ENCODE results near the gene ZCCHC4. TPM values are rescaled to one million over a fixed set of nuclear protein-coding genes. Genes with fewer than 3 reads are reported as not detected.

Gene ZCCHC4
- total and polyA plus RNA-seq, 2 of the 4 experiments (the other 2 are of a cell fraction), result 7.9 to 8.1 TPM

DNA sequence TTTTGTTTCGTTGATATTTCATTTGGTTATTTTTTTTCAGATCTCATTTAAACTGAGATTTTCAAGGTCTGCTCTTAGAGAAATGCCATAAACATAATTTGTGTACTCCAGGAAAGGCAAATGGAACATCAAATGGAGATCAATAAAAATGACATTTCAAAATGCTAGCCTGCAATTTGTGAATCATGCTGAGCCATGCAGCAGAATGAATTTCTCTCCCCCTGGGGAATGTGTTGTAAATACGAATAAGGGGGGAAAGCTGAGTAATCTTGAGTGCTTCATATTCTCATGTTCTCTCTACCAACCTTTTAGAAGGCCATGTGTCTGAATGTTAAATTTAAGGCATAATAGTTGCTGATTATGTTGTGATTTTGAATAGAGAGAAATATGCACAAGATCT, 7.8 kb downstream of the ZCCHC4 start:
- Histone ChIP-seq H3K4me1 (ENCODE audit: control insufficient read depth, insufficient read depth, low read length) (peaks cover 5% of the 10 kb centered on the region), H3K18ac (ENCODE audit: low read depth, low read length) (peak overlapping the region; percentile 59; the same call in 1 of the 2 replicates), H4K20me1 (ENCODE audit: insufficient read depth, low read length) (no peaks in the 10 kb centered on the region), H4K8ac (ENCODE audit: low read depth in 2 of 2, low read length in 2 of 2) (no peak overlapping the region; a peak in 2 of 4 replicates), H2AFZ (replicated peaks; ENCODE audit: low read length, poor library complexity) (no peak overlapping the region), H2AK9ac (replicated peaks; ENCODE audit: low read depth, low read length, poor library complexity) (no peak overlapping the region), H2BK5ac (ENCODE audit: low read depth, low read length, poor library complexity, severe bottlenecking) (peak overlapping the region; percentile 80), H3K9ac (ENCODE audit: low read depth, low read length) (no peak overlapping the region), H3K4ac (ENCODE audit: low read depth, low read length) (no peak overlapping the region), H3K56ac (ENCODE audit: extremely low read depth, insufficient read depth, low read length) (0 out of 2 replicates have a peak overlapping the region, but pooled peaks have one; percentile 11), H3K14ac (replicated peaks; ENCODE audit: low read depth, low read length) (no peak overlapping the region), H3K9me3 (ENCODE audit: control insufficient read depth, insufficient read depth, low read length) (no peaks in the 10 kb centered on the region), H3K23ac (ENCODE audit: low read depth, low read length) (no peak overlapping the region), H3K27me3 (ENCODE audit: control insufficient read depth, insufficient read depth, low read length) (no peaks in the 10 kb centered on the region), H3K9me1 (ENCODE audit: insufficient read depth, low read length) (peaks cover 4% of the 10 kb centered on the region), H3K4me2 (ENCODE audit: low read depth, low read length) (peak overlapping the region; percentile 89), H3K4me3 (ENCODE audit: insufficient read depth, low read depth, low read length) (no peak overlapping the region), H2BK120ac (ENCODE audit: low read depth, low read length) (no peak overlapping the region), H2AK5ac (ENCODE audit: low read depth, low read length) (no peak overlapping the region), H4K5ac (ENCODE audit: low read depth, low read length) (peak overlapping the region; percentile 51; the same call in 1 of the 2 replicates), H3K79me1 (ENCODE audit: low read depth in 1 of 2, low read length in 2 of 2) (peaks cover 10% of the 10 kb centered on the region in 2 experiments), H3K36me3 (ENCODE audit: control insufficient read depth, insufficient read depth, low read length) (peaks cover 5% of the 10 kb centered on the region; the same call in 1 of the 2 replicates), H2BK15ac (ENCODE audit: low read depth, low read length) (no peak overlapping the region), H4K91ac (ENCODE audit: insufficient read depth, low read depth, low read length) (no peak overlapping the region), H3K27ac (ENCODE audit: insufficient read depth, low read length) (0 out of 2 replicates have a peak overlapping the region, but pooled peaks have one; percentile 34), H2BK20ac (ENCODE audit: low read depth, low read length) (no peak overlapping the region)
- no CpG with 5 or more reads among the region's 2 CpGs for WGBS, 2 experiments (ENCODE audit: extremely low coverage in 2 of 2, insufficient read length in 1 of 2)
- TF ChIP-seq MAFK (IDR thresholded peaks at IDR 0.05; ENCODE audit: low read depth, low read length) (peak; percentile 19; the same call in 1 of the 2 replicates), CEBPB (IDR thresholded peaks at IDR 0.05; ENCODE audit: low read depth, low read length) (0 out of 2 replicates have a peak, but pooled peaks have one; percentile 1)
- TF ChIP-seq, protein P1, sequence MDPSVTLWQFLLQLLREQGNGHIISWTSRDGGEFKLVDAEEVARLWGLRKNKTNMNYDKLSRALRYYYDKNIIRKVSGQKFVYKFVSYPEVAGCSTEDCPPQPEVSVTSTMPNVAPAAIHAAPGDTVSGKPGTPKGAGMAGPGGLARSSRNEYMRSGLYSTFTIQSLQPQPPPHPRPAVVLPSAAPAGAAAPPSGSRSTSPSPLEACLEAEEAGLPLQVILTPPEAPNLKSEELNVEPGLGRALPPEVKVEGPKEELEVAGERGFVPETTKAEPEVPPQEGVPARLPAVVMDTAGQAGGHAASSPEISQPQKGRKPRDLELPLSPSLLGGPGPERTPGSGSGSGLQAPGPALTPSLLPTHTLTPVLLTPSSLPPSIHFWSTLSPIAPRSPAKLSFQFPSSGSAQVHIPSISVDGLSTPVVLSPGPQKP (IDR thresholded peaks at IDR 0.05; ENCODE audit: borderline replicate concordance, low read depth, low read length), result no peak
- in situ Hi-C loops (cut with MboI; ENCODE audit: low sequenced_read_pairs) (no loop called here), dilution Hi-C loops (cut with HindIII; ENCODE audit: low sequenced_read_pairs, unreplicated experiment) (no loop called here), intact Hi-C loops (cut with micrococcal nuclease) (no loop called here)
- ChIA-PET POLR2A (ENCODE audit: unreplicated experiment) (no interaction called here), CTCF (interaction anchor here (2.5 kb wide), 1 partner anchor 8 kb away, joined by 18 read pairs; the partner anchor contains the start of gene ZCCHC4)
- DNase-seq (peak; percentile 61), ATAC-seq (ENCODE audit: low read depth) (peak; percentile 89)
- no TSS peak for BruUV-seq (replicated peaks)

Measured in IMR-90 (cell line).